Measurements from ENCODE around the gene GPR142. TPM values are rescaled to one million over a fixed set of nuclear protein-coding genes. Genes with fewer than 3 reads are reported as not detected.
A peak's percentile ranks its signal among the peaks of the same experiment; 100 is the strongest.

GPR142 gene, protein sequence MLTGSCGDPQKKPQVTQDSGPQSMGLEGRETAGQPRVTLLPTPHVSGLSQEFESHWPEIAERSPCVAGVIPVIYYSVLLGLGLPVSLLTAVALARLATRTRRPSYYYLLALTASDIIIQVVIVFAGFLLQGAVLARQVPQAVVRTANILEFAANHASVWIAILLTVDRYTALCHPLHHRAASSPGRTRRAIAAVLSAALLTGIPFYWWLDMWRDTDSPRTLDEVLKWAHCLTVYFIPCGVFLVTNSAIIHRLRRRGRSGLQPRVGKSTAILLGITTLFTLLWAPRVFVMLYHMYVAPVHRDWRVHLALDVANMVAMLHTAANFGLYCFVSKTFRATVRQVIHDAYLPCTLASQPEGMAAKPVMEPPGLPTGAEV
- total RNA-seq = 0.09 and 0.68 TPM in 2 replicates

DNA sequence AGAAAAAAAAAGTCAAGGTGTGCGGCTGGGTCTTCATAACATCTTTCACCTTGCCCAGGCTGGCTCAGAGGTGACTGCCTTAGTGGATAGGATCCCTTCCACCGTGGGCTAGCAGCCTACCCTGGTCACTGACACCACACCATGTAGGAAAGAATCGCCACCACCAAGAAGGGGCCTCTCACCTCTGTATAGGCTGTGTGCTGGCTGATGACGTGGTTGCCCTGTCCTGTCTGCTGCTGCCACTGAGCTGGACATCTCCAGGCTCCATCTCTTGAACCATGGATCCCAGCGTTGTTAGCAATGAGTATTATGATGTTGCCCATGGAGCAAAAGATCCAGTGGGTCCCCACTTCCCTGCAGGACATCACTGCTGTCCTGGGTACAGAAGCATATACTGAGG is at the start of gene GPR142:
TSS of gene GPR142 (plus strand) at position 301 of the 400 bp plus-strand sequence. CDS start 2,035 bp downstream, outside the sequence.
- no peak for DNase-seq

DNA sequence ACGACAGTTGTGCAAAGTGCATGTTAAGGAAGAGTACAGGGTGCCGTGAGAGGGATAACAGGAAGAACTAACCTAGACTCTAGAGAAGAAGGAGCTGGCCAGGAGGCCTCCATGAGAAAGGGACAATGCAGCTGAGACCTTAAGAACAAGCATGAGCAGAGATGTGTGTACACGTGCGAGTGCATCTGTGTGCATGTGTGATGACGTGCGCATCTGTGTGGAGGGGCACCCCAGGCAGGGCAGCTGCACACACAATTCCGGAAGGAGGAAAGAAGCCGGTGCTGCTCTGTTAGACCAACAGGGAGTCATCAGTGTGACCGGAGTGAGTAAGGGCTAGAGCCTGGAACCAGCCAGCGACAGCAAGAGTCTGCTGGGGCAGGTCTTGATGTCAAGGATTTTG is 48.9 kb upstream of the GPR142 start:
- DNase-seq = no peak

DNA sequence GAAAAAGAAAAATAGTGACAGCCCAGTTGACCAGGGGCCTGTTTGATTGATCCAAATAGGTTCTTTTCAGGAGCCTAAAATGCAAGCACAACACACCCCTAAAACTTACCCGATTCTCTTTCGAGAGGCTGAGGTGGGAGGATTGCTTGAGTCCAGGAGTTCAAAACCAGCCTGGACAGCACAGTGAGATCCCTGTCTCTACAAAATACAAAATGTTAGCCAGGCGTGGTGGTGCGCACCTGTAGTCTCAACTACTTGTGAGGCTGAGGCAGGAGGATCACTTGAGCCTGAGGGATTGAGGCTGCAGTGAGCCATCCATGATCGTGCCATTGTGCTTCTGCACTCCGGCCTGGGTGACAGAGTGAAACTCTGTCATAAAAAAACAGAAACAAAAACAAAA is 42.8 kb upstream of the GPR142 start:
- no peak for DNase-seq

DNA sequence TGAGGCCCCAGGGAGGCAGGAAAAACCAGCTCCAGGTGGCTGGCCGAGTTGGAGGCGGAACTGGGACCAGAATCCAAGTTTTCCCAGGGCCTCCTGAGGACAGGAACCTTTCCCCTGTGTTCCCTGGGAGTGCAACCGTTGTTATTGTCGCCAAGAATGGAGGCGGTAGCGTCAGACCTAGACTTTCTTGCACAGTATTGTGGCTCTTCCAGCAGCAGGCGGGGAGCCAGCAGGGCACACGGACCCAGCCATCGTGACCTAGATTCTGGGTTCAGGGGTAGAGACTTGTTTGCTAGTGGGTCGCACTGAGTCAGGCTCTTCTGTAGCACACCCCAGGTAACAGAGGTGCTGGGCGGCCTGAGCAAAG is 41.9 kb upstream of the GPR142 start:
- DNase-seq = no peak

DNA sequence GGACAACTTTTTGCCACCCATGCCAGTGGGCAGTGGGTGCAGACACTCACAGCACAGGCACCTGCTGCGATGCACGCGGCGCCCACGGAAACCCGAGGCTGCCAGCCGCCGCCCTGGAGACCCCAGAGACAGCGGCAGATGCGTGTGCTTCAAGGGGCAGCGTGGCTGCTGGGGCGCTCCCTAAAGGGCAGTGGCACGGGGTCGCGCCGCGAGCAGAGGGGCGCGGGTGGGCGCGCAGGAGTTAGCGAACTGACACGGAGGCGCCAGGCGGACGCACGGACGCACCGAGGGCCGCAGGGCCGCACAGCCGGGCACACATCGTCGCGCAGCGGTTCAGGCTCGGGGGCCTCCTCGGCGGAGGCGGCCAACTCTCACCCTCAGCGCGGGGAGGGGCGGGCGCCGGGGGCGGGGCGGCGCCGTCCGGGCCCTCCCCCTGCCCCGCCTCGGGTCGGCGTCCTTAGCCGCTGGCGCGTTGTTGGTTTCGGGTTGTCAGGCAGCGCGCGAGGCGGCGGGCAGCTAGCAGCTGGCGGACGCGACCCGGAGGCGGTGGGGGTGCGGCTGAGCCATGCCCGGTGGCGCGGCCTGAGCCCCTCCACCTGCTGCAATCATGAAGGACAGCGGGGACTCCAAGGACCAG is 41.4 kb upstream of the GPR142 start, which contains the start of gene KIF19:
TSS of gene KIF19 (plus strand) at position 484 of the 637 bp plus-strand sequence. CDS start at position 608, 124 bp downstream.
- peak; percentile 54 for DNase-seq

DNA sequence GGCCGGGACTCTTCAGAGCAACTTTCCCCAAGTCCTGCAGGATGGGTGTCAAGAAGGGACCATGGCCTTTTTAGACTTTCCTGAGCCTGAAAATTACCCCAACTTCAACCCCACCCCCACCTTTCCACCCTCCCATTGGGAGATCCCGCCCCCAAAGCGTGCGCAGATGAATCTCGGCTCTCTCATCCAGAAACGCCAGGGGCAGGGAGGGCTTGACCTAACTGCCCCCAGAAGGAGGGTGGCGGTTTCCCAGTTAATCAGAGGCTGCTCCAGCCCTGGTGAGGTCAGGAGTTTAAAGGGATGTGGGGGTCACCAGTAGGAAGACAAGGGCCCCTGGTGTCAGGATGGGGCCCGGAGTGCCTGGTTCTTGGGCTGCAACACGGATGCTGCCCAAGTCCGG is 40.8 kb upstream of the GPR142 start:
- no peak for DNase-seq

DNA sequence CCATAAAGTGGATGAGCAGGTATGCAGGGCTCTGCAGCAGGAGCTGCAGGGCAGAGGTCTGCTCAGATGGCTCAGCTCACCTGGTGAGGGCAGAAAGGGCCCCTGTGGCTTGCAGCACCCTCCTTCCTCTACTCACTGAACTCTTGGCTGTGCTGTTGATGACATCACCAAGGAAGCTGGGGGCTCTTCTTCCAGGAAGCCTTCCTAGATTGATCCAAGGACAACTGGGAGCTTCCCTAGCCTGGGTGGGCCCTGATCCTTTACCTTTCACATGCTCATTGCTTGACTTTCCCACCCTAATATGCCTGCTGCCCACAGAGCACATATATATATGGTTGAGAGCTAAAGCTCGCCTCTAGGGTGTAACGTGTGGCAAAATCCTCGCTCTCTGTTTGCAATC is 38.8 kb upstream of the GPR142 start:
- no peak for DNase-seq

DNA sequence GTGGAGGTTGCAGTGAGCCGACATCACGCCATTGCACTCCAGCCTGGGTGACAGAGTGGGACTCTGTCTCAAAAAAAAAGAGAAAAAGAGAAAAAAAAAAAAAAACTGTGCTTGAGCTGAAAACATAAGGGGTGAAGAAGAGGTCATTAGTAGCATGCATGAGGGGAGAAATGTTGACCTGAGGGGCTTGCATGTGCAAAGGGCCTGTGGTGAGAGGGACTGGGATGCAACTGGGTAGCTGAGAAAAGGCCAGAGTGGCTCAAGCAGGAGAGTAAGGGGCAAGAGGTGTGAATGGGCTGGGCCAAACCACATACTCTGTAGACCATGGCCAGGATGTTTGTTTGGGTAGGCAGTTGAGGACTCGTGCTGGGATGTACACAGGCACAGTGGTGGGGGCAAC is 37.9 kb upstream of the GPR142 start:
- DNase-seq = no peak

DNA sequence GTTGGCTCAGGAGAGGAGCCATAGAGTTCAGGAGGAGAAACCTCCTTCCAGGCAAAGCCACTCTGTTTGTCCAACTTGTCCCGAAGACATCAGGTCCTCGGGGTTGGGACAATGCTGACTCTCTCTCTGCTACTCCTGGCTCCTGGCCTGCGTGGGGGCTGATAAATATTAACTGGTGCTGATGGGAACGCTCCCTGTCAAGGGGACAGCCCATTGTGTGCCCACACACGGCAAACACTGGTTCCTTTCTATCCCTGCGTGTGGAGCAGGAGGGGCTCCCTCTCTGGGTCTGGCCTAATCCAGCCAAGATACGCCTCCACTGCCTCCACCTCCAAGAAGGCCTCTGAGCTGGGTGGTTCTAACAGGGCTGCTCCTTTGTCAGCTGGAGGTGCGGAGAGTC is 36.9 kb upstream of the GPR142 start:
- no peak for DNase-seq

DNA sequence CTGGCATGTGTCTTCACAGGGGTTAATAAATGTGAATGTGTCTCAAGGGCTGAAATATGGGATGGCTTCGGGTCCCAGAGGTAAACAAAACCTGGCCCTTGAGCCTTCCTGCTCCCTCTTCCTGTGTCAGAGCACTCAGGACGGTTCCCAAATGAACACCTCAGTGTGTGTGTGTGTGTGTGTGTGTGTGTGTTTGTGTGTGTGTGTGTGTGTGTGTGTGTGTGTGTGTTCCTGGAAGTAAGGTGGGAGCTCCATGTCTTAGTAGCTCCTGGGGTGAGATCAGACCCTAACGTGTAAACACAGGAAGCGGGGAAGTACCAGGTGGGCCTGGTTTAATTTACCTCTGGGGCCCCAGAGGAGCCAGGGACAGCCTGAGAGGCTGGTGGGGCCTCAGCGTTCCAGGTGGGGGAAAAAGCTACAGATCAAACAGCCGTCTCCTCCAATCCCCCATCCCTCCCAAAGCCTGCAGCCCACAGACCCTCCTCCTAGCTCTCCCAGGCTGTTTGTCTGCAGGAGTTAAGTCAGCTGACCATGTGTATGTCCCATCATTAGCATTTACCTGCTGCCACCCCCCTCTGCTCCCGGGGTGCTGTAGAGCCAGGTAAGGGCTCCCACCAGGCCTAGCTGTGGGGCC is 35.2 kb upstream of the GPR142 start:
- DNase-seq = no peak

DNA sequence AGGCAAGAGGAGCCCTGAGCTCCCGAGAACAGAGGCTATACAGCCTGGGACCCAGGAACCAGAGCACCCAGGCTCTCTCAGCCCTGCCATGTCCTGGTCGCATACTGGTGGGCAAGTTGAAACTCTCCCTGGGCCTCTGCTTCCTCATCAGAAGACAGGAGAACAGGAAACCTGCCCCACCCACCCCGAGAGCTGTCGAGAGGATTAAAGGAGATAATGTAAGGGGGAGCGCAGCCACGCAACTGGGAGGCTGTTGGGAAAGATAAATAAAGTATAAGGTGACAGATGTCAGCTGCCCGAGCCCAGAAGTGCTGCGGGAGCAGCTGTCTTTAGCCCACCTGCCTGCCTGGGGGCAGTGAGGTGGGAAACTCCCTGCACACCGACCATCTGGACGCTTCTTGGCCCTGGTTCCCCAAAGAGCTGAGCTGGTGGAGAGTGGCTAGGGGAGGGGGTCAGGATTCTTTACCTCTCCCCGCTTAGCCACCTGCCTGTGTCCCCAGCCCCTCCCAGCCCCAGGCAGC is 34.5 kb upstream of the GPR142 start:
- DNase-seq = no peak

DNA sequence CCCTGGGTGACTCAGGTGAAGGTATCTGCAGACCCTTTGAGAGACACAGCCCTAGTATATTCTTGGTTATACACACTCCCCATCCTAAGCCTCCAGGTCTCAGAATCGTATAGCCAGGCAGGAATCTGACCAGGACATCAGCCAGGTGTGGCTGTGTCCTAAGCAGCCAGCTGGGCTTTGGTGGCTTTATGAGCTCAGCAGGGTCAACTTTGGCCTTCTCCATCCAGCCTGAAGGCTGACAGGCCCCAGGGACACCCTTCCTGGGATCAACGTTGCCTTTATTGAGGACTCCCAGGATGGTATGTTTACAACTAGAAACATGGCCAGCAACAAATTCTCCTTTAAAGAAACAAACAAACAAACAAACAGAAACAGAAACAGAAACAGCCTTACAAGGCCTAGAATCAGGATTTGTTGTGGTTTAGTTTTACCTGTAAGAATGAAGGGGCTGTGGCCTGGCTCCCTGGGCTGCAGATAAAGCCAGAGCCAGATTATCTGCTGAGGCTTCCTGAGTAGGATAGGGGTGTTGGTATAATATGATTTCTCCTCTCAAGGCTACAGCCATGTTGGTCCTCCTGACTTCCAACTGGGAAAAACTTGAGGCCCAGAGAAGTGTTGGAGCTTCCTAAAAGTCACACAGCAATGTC is 32.8 kb upstream of the GPR142 start:
- no peak for DNase-seq

DNA sequence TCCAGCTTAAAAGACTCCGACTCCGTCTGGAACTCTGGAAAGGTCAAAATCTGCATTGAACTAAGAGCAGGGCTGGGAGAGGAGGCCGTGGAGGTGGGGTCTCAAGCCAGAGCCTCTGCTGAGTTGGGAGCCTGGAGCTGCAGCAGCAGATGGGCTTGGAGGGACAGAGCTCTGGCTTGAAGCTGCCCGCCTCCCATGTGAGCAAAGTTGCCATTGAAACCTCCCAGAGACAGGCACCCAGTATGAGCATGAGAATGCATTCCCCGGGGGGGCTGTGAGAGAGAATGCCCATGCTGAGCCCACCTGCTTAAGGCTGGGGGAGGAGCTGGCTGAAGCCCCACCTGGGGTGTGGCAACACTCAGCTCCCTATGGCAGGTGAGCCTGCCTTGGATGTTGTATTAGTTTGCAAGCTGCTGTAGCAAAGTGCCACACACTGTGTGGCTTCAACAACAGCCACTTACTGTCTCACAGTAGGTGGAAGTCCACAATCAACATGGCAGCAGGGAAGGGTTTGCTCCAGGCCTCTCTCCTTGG is 31.7 kb upstream of the GPR142 start:
- DNase-seq = no peak

DNA sequence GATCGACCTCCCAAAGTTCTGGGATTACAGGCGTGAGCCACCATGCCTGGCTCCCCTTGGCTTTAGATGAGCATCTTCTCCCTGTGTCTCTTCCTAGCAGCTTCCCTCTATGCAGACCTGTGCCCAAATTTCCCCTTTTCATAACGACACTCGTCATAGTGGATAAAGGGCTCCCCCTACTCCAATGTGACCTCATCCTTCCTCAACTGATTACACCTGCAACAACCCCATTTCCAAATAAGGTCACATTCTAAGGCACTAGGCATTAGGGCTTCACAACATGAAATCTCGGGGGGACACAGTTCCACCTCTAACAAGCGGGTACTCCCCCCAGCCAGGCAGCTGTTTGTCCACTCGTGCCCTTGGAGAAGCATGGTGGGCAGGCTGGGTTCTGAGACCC is 31.0 kb upstream of the GPR142 start:
- DNase-seq = no peak

DNA sequence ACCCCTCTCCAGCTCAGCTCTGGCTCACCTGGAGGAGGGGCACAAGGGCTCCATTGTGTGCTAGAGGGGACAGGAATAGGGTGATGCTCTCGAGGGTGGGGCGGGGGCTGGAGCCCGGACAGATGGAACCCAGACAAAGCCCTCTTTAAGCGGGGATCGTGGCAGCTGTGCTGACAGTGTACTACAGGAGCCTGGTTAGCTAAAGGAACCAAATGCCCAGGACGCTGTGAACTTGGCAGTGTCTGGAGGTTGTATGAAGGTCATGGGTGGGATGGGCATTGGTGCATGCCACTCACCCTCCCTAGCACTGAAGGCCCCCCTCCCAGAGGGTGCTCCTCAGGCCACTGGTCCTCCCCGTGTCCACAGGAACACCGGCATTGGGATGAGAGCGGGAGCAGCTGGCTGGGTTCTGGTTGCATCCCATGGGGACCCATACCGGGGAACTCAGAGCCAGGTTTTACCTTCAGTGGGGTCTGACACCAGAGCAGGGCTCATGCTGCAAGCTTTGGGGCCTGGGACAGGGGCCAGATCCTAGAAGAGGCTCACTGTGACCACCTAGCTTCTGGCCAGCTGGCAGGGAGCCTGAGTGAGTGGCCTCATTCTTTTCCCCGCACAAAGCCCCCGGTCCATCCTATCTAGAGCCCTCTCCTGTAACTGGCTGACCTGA is 29.3 kb upstream of the GPR142 start:
- DNase-seq = no peak

DNA sequence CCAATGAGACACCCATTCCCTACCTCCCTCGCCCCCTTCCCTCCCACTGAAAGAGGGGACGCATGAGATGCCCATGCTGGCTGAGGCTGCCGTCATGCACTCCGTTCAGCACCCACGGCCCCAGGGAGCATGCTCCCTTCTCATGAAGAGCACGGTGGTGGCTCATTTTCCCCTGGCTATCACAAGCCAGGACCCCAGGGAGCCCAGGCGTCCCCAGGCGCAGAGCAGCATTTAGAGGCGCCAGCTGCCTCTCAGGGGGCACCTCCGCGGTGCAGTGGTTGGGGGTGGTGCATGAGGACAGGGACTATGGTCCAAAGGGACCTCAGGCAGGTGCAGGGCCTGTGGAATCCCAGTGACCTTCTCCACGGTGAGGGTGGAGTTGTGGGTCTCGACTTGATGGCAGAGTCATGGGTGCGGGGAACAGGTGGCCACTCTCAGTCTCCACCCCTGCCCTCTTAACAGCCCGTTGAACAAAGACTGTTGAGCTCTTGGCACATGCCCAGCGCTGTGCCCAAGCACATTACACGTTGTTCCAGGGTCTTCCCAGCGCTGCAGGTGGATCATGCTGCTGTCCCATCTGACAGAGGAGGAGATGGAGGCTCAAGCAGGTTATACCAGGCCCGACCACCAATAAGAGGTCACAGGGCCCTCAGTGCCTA is 27.6 kb upstream of the GPR142 start:
- no peak for DNase-seq

DNA sequence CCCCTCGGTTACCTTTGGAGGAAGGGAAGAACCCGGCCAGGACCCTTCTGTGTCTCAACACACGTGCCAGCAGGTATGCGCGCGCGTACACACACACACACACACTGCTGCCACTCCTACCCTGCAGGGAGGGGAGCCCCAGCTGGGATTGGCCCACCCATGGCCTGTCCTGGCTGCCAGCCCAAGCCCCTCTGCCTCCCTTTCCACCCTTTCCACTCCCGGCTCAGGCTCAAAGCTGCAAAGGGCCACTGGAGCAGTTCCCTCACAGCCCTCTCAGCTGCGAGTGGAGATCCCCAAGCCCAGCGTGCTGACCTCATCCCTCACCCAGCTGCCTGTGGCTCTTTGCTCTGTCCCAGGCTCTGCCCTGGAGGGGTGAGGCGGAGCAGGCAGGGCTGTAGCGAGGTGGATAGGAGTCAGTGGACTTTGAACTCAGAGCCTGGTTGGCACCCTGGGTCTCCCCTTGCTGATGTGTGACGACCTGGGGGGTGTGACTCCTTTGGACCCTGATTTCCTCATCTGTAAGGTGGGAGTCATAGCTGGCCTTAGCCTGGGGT is 26.8 kb upstream of the GPR142 start:
- DNase-seq = no peak

DNA sequence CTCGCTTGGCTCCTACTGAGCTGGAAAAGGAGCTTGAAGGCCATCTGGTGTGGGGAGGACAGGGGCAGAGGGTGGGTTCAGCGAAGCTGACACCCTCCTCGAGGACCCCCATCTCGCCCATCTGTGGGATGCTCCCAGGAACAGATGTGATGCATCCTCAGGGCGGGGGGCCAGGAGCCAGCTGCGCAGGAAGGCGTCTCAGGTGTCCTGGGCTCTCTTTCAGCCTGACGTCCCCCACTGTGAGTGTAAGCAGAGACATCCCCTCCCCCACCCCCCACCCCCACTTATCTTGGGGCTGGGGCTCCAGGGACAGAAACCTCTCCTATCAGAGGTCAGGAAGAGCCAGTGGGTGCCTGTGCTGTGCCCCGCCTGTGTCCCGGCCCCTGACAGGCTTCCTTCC is 25.1 kb upstream of the GPR142 start:
- no peak for DNase-seq

DNA sequence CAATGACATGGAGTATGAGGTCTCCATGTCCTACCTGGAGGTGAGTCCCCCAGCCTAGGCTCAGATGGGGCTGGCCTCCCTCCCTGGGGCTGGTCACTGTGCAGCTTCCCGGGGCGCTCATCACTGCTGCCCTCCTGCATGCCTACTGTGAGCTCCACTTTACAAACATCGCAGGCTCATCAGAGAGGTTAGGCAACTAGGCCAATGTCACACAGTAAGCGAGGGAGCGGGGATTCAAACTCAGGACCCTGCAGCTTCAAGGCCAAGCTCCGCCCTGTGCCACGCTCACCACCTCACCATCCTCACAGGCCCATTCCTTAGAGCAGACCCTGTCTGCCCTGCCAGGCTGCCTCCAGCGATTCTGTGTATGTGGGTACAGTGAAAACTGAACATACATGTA is 24.2 kb upstream of the GPR142 start:
- DNase-seq = no peak

DNA sequence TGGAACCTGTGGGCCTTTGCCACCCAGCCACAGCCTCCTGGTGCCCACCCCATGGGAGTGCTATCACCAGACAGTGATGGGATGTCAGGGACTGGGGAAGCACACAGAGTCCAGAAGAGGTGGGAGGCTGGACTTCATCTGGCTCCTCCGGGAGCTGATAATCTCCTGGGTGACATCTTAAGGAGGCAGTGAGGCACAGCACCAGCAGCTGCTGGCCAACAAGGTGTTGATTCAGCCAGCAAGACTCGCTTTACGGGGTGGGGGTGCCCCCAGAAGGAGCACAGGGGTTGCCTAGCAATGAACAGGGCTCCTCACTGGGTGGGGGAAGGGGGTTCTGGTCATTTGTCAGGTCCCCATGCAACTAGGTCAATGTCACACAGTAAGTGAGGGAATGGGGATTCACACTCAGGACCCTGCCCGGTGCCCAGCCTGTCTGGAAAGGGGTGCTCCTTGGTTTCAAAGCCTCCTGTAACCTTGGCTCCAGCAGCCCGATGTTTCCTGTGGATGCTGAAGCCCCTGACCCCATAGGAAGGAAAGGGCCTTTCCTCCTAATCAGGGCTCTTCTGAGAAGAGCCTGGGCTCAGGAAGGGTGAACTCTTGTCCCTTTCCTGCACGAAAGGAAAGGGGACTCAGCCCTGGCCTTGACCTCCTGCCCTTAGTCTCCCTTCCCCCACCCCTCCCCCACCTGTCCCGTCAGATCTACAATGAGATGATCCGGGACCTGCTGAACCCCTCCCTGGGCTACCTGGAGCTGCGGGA is 23.6 kb upstream of the GPR142 start:
- peak; percentile 52 for DNase-seq

DNA sequence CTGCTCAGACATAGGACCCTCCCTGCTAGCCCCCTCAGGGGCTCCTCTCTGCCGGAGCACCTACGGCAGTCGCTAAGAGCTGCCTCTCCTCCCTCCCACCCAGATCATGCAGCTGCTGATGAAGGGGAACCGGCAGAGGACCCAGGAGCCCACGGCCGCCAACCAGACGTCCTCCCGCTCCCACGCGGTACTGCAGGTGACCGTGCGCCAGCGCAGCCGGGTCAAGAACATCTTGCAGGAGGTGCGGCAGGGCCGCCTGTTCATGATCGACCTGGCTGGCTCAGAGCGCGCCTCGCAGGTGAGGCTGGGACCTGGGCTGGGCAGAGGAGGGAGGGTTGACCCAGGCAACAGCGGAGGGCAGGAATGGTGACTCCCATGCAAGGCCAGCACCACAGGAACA is 22.6 kb upstream of the GPR142 start:
- no peak for DNase-seq

Measured in dermis blood vessel endothelial cell (primary cell).